Activated CD4-positive, alpha-beta T cell treated with anti-CD3 and anti-CD28 coated beads for 36 hours (primary cell): ENCODE data around the gene ALG9. TPM values are rescaled to one million over a fixed set of nuclear protein-coding genes. Genes with fewer than 3 reads are reported as not detected.

ENCODE experiments used
- ATAC-seq: fragments of 200-7000 bp; cut with Tn5 transposase; one replicate; pipeline ENCODE4 v1.10.0; 2021; ENCODE audit warnings: mild to moderate bottlenecking, moderate library complexity
- CTCF ChIA-PET: fragments of 350-600 bp; sonication (Branson Sonifier 250); formaldehyde crosslinking; loops from one replicate; lab custom pipeline; 2021; ENCODE audit warnings: antibody characterized with exemption; lab: Charles Lee
- POLR2A ChIA-PET: fragments of 350-600 bp; sonication (Branson Sonifier 250); formaldehyde crosslinking; loops from one replicate; lab custom pipeline; 2021; ENCODE audit warnings: antibody characterized with exemption, inconsistent platforms; lab: Charles Lee
- DNase-seq: peaks from one replicate; pipeline ENCODE4 v3.0.0-alpha.2; 2020
- H3K27ac Mint-ChIP-seq: one replicate; pipeline ENCODE4 v1.8.0; 2021; ENCODE audit warnings: mixed read lengths
- H3K27me3 Mint-ChIP-seq: one replicate; pipeline ENCODE4 v1.8.0; 2021; ENCODE audit warnings: mixed read lengths
- H3K36me3 Mint-ChIP-seq: one replicate; pipeline ENCODE4 v1.8.0; 2021; ENCODE audit warnings: low read depth, mixed read lengths
- H3K4me1 Mint-ChIP-seq: one replicate; pipeline ENCODE4 v1.8.0; 2021; ENCODE audit warnings: mixed read lengths
- H3K4me3 Mint-ChIP-seq: one replicate; pipeline ENCODE4 v1.8.0; 2021; ENCODE audit warnings: mild to moderate bottlenecking, moderate library complexity, mixed read lengths
- H3K9me3 Mint-ChIP-seq: one replicate; pipeline ENCODE4 v1.8.0; 2021; ENCODE audit warnings: low read depth, mixed read lengths
- intact Hi-C, 2 experiments: fragments of 100-400 bp; cut with DNase I in 1 of 2; cut with micrococcal nuclease in 1 of 2; formaldehyde crosslinking; loops; one replicate each; pipeline versions ENCODE4 v1.14.2 to v1.15.1; 2022 to 2024; cut with DNase I, micrococcal nuclease
- total RNA-seq, 2 experiments: library from RNA; stranded (reverse); gene quantifications; one replicate each; pipeline ENCODE4 v1.2.3, GENCODE V29; 2021

ALG9 gene
- total RNA-seq, 2 experiments from 2014 or later: 30.4 to 41.2 TPM

- H3K4me1 Mint-ChIP-seq: peaks cover 32% of the 10 kb centered on the region
- no peaks in the 10 kb centered on the region for H3K9me3 Mint-ChIP-seq
- H3K4me3 Mint-ChIP-seq: peak overlapping the region; percentile 85
- peak overlapping the region; percentile 98 for H3K27ac Mint-ChIP-seq
- DNase-seq (no peak), ATAC-seq (peak; percentile 5)
- H3K36me3 Mint-ChIP-seq: peaks cover 33% of the 10 kb centered on the region
- ChIA-PET CTCF (interaction anchor here (0.6 to 6.3 kb wide), 10 partner anchors 10 to 338 kb away, joined by 3 to 55 read pairs (median 4); no protein-coding TSS in a partner anchor), POLR2A (interaction anchor here (0.6 to 1.1 kb wide), 7 partner anchors 9 to 316 kb away, joined by 3 to 5 read pairs (median 3); partner anchors contain the start of gene SIK2)
- no peaks in the 10 kb centered on the region for H3K27me3 Mint-ChIP-seq
- intact Hi-C loops: loop anchor here (1.0 to 10.0 kb wide), 8 partner anchors 105 to 1546 kb away; partner anchors contain the start of genes SIK2 (in 2 of the 2), ALG9 (in 1 of the 2), CFAP68 (in 1 of the 2) and FDXACB1 (in 1 of the 2)
Observed at GRCh38 chr11:111766834-111767142, 104.6 kb downstream of the ALG9 start.

DNA sequence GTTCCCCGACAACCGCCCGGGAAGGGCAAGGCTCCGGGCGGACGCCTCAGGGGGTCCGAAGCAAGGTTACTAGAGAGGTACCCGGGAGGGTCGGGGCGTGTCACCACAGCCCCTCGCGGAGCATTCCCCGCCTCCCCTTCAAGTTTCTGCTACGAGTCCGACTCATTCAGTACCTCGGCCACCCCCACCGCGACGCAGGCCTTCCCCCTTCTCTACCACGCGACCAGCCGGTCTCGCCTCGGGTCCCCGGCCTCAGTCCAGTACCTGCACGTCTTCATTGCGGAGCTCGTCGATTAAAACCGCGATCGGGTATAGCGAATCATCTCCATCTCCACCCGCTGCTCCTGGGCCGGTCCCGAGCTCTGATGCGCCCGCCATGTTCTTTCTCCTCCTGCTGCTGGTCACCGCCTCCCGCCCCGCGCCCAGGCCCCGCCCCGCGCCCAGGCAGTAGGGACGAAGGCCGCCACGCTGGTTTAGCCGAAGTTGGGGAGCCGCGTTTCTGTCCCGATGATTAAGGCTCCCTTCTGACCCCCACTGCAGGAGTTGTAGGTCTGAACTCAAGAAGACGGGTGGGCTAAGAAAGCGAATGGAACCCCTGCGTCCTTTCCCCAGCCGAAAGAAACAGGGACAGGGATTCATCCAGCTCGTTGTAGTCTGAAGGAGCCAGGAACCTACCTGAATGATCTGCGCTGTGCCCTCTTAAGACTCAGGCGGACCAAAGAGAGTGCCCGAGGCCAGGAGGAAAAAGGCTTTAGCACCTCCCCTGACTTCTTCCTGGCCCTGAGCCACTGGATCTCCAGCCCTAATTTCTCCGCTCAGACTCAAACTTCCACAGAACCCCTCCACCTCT lies 105.2 kb downstream of the ALG9 start, which contains the start of gene PPP2R1B:
TSS of gene PPP2R1B (minus strand) at position 406 of the 850 bp plus-strand sequence. CDS start at position 378, 28 bp downstream.
- H3K27ac Mint-ChIP-seq: peak within 1 kb of the TSS; percentile 98
- ChIA-PET CTCF (interaction anchor here (0.6 to 6.3 kb wide), 7 partner anchors 8 to 337 kb away, joined by 3 to 55 read pairs (median 7); no protein-coding TSS in a partner anchor), POLR2A (interaction anchor here (0.6 to 1.1 kb wide), 5 partner anchors 10 to 173 kb away, joined by 3 to 5 read pairs (median 3); partner anchors contain the start of gene SIK2)
- H3K4me3 Mint-ChIP-seq: peak within 1 kb of the TSS; percentile 85
- H3K4me1 Mint-ChIP-seq: peaks cover 32% of the 10 kb centered on the region
- peak; percentile 85 for DNase-seq
- peak; percentile 95 for ATAC-seq
- no peaks in the 10 kb centered on the region for H3K27me3 Mint-ChIP-seq
- H3K9me3 Mint-ChIP-seq: no peaks in the 10 kb centered on the region
- intact Hi-C loops: loop anchor here (1.0 to 10.0 kb wide), 8 partner anchors 105 to 1546 kb away; partner anchors contain the start of genes SIK2 (in 2 of the 2), ALG9 (in 1 of the 2), CFAP68 (in 1 of the 2) and FDXACB1 (in 1 of the 2)
- peaks cover 34% of the 10 kb centered on the region for H3K36me3 Mint-ChIP-seq

GRCh38 chr11:111765320-111765983 lies 105.9 kb downstream of the ALG9 start:
- CTCF ChIA-PET: interaction anchor here (0.7 to 6.3 kb wide), 6 partner anchors 11 to 161 kb away, joined by 3 to 55 read pairs (median 6); no protein-coding TSS in a partner anchor
- peaks cover 41% of the 10 kb centered on the region for H3K36me3 Mint-ChIP-seq
- H3K9me3 Mint-ChIP-seq: no peaks in the 10 kb centered on the region
- peak overlapping the region; percentile 98 for H3K27ac Mint-ChIP-seq
- H3K4me3 Mint-ChIP-seq: peak overlapping the region; percentile 85
- POLR2A ChIA-PET: interaction anchor here (1.0 kb wide), 1 partner anchor 163 kb away, joined by 5 read pairs; the partner anchor contains the start of gene SIK2
- DNase-seq: no peak
- intact Hi-C loops: loop anchor here (5.0 to 10.0 kb wide), 3 partner anchors 162 to 1547 kb away; partner anchors contain the start of genes POU2AF1 (in 1 of the 2) and TTC12 (in 1 of the 2)
- peak; percentile 33 for ATAC-seq
- H3K27me3 Mint-ChIP-seq: no peaks in the 10 kb centered on the region
- H3K4me1 Mint-ChIP-seq: peaks cover 32% of the 10 kb centered on the region

DNA sequence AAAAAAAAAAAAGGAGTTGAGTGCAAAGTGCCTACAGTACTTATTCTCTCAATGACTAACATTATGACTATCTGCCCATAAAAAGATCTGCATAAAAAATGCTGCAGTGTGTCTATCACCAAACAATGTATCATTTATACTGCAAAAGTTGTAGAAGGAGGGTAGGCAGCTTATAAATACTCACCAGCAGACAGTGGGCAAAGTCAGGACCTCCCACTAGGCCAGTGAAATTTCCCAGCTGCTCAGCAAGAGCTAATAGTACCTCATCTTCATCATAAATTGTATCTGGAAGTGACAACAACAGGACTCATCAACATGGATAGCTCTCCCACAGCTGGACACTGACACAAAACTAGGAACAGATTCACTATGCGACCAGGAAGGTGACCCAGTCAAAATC lies 106.8 kb downstream of the ALG9 start:
- no peaks in the 10 kb centered on the region for H3K9me3 Mint-ChIP-seq
- intact Hi-C loops: loop anchor here (5.0 to 10.0 kb wide), 3 partner anchors 163 to 1548 kb away; partner anchors contain the start of genes POU2AF1 (in 1 of the 2) and TTC12 (in 1 of the 2)
- H3K4me1 Mint-ChIP-seq: peaks cover 32% of the 10 kb centered on the region
- ATAC-seq (no peak), DNase-seq (no peak)
- H3K4me3 Mint-ChIP-seq: peak overlapping the region; percentile 85
- ChIA-PET CTCF (interaction anchor here (0.7 to 6.3 kb wide), 5 partner anchors 10 to 160 kb away, joined by 3 to 55 read pairs (median 5); no protein-coding TSS in a partner anchor), POLR2A (no interaction called here)
- H3K27me3 Mint-ChIP-seq: no peaks in the 10 kb centered on the region
- peaks cover 46% of the 10 kb centered on the region for H3K36me3 Mint-ChIP-seq
- peak overlapping the region; percentile 98 for H3K27ac Mint-ChIP-seq

DNA sequence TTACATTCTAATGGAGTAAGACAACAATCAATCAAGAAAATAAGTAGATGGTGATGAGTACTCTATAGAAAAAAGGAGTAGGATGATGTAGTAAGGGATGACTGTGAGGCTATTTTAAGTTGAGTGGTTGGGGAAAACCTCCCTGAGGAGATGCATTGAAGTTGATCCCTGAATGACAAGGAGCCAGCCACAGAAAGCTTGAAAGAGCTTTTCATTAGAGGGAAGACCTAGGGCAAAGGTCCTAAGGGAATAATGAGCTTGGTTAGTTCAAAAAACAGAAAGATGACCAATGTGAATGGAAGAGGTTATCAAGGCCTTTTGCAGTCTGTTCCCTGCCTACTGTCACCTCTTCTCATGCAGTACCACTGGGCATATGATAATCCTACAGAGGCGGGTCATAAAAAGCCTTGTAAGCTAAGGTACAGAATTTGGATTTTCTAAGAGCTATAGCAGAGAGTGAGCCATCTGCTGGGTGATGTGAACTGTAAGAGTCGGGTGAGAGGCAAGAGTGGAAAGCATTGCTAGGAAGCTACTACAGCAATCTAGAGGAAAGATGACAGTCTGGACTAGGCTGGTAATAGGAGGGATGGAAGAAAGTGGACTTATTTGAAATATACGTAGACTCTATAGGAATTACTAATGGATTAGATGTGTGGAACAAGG lies 108.3 kb downstream of the ALG9 start:
- H3K36me3 Mint-ChIP-seq: peaks cover 57% of the 10 kb centered on the region
- H3K9me3 Mint-ChIP-seq: no peaks in the 10 kb centered on the region
- H3K4me3 Mint-ChIP-seq: no peak overlapping the region
- POLR2A ChIA-PET: interaction anchor here (0.6 to 0.7 kb wide), 2 partner anchors 10 to 160 kb away, joined by 3 to 5 read pairs; no protein-coding TSS in a partner anchor
- ATAC-seq (no peak), DNase-seq (no peak)
- H3K27me3 Mint-ChIP-seq: no peaks in the 10 kb centered on the region
- no peak overlapping the region for H3K27ac Mint-ChIP-seq
- CTCF ChIA-PET: interaction anchor here (0.6 to 6.3 kb wide), 8 partner anchors 13 to 177 kb away, joined by 3 to 55 read pairs (median 6); no protein-coding TSS in a partner anchor
- H3K4me1 Mint-ChIP-seq: peaks cover 32% of the 10 kb centered on the region
- intact Hi-C loops: loop anchor here (1.0 to 10.0 kb wide), 2 partner anchors 160 to 388 kb away; partner anchors contain the start of gene POU2AF1 (in 1 of the 2)

DNA sequence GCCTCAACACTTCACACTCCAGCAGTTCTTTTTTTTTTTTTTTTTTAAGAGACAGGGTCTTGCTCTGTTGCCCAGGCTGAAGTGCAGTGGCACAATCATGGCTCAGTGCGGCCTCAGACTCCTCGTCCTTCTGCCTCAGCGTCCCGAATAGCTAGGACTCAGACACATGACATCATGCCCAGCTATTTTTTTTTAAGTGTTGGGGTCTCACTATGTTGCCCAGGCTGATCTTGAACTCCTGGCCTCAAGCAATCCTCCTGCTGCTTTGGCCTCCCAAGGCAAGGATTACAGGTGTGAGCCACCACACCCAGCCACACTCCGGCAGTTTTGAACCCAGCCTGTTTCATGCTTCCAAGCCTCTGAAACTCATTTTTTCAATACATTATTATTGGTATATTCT lies 108.9 kb downstream of the ALG9 start:
- ChIA-PET POLR2A (interaction anchor here (0.6 to 0.7 kb wide), 2 partner anchors 11 to 160 kb away, joined by 3 to 5 read pairs; no protein-coding TSS in a partner anchor), CTCF (interaction anchor here (0.7 to 2.3 kb wide), 6 partner anchors 17 to 176 kb away, joined by 3 to 8 read pairs (median 5); no protein-coding TSS in a partner anchor)

GRCh38 chr11:111761036-111761435 lies 110.3 kb downstream of the ALG9 start:
- intact Hi-C loops: loop anchor here in 1 of 2 experiments (10.0 kb wide), 1 partner anchor 386 kb away; the partner anchor contains the start of gene POU2AF1
- CTCF ChIA-PET: interaction anchor here (0.5 kb wide), 1 partner anchor 1347 kb away, joined by 3 read pairs; no protein-coding TSS in a partner anchor
- H3K4me1 Mint-ChIP-seq: peaks cover 25% of the 10 kb centered on the region

More for the DNA sequence above, 108.9 kb downstream of the ALG9 start:
- H3K36me3 Mint-ChIP-seq: peaks cover 60% of the 10 kb centered on the region
- H3K27me3 Mint-ChIP-seq: no peaks in the 10 kb centered on the region
- intact Hi-C loops: loop anchor here in 1 of 2 experiments (10.0 kb wide), 1 partner anchor 388 kb away; the partner anchor contains the start of gene POU2AF1
- H3K9me3 Mint-ChIP-seq: no peaks in the 10 kb centered on the region
- H3K4me3 Mint-ChIP-seq: no peak overlapping the region
- DNase-seq (no peak), ATAC-seq (no peak)
- H3K27ac Mint-ChIP-seq: no peak overlapping the region
- H3K4me1 Mint-ChIP-seq: peaks cover 32% of the 10 kb centered on the region

GRCh38 chr11:111759778-111760407 lies 111.5 kb downstream of the ALG9 start:
- H3K27ac Mint-ChIP-seq: no peak overlapping the region
- ATAC-seq (no peak), DNase-seq (no peak)
- H3K9me3 Mint-ChIP-seq: no peaks in the 10 kb centered on the region
- CTCF ChIA-PET: interaction anchor here (0.6 to 1.4 kb wide), 3 partner anchors 16 to 410 kb away, joined by 3 to 4 read pairs (median 3); no protein-coding TSS in a partner anchor
- peaks cover 63% of the 10 kb centered on the region for H3K36me3 Mint-ChIP-seq
- H3K4me3 Mint-ChIP-seq: no peak overlapping the region
- POLR2A ChIA-PET: interaction anchor here (0.6 kb wide), 1 partner anchor 26 kb away, joined by 3 read pairs; no protein-coding TSS in a partner anchor
- intact Hi-C loops: loop anchor here in 1 of 2 experiments (10.0 kb wide), 1 partner anchor 385 kb away; the partner anchor contains the start of gene POU2AF1
- H3K4me1 Mint-ChIP-seq: peaks cover 22% of the 10 kb centered on the region
- no peaks in the 10 kb centered on the region for H3K27me3 Mint-ChIP-seq

More at GRCh38 chr11:111761036-111761435, 110.3 kb downstream of the ALG9 start:
- POLR2A ChIA-PET: no interaction called here
- Mint-ChIP-seq H3K27ac (no peak overlapping the region), H3K36me3 (peaks cover 67% of the 10 kb centered on the region), H3K27me3 (no peaks in the 10 kb centered on the region), H3K4me3 (no peak overlapping the region), H3K9me3 (no peaks in the 10 kb centered on the region)
- DNase-seq: no peak
- no peak for ATAC-seq

- POLR2A ChIA-PET: no interaction called here
- intact Hi-C loops: no loop called here
- CTCF ChIA-PET: interaction anchor here (0.6 to 1.4 kb wide), 5 partner anchors 16 to 410 kb away, joined by 3 to 4 read pairs (median 3); no protein-coding TSS in a partner anchor
- no peak for DNase-seq
- ATAC-seq: no peak
- no peak overlapping the region for H3K4me3 Mint-ChIP-seq
- no peaks in the 10 kb centered on the region for H3K27me3 Mint-ChIP-seq
- H3K9me3 Mint-ChIP-seq: no peaks in the 10 kb centered on the region
- peaks cover 60% of the 10 kb centered on the region for H3K36me3 Mint-ChIP-seq
- H3K27ac Mint-ChIP-seq: no peak overlapping the region
- peaks cover 17% of the 10 kb centered on the region for H3K4me1 Mint-ChIP-seq
Observed at GRCh38 chr11:111759376-111759775, 112.0 kb downstream of the ALG9 start.
